SU-DHL-6 (cell line): ENCODE measurements around the gene TSPAN18.

ENCODE experiments used
- H2AFZ ChIP-seq: fragments of 200-600 bp; sonication (generic); 2 replicates; pipeline ENCODE4 v1.6.1; 2014; ENCODE audit warnings: low read depth, mild to moderate bottlenecking, moderate library complexity, mixed read lengths, antibody characterized with exemption, low read length; ENCODE audit not compliant: severe bottlenecking
- H3F3A ChIP-seq: fragments of 200-600 bp; shearing (Covaris generic); 2 replicates; pipeline ENCODE4 v1.6.0; 2016; ENCODE audit warnings: antibody characterized with exemption, mild to moderate bottlenecking; ENCODE audit not compliant: insufficient read depth
- H3K27ac ChIP-seq: fragments of 200-600 bp; sonication (generic); 2 replicates; pipeline ENCODE4 v1.5.1; 2016; ENCODE audit warnings: low read depth, mild to moderate bottlenecking, low read length, moderate library complexity, mixed read lengths
- H3K27me3 ChIP-seq: fragments of 200-600 bp; sonication (generic), shearing (Covaris generic); 2 replicates; pipeline ENCODE4 v1.6.0; 2014; ENCODE audit warnings: mild to moderate bottlenecking, low read length
- H3K36me3 ChIP-seq: fragments of 200-600 bp; sonication (generic); 2 replicates; pipeline ENCODE4 v1.6.1; 2014; ENCODE audit warnings: mild to moderate bottlenecking, low read length, mixed read lengths
- H3K4me2 ChIP-seq: fragments of 300-600, 200-600 bp; shearing (Covaris generic), sonication (generic); 2 replicates; pipeline ENCODE4 v1.6.0; 2014; ENCODE audit warnings: low read length, low read depth, mild to moderate bottlenecking; ENCODE audit not compliant: poor library complexity, severe bottlenecking
- H3K4me3 ChIP-seq: fragments of 200-600 bp; sonication (generic); 2 replicates; pipeline ENCODE4 v1.5.1; 2014; ENCODE audit warnings: antibody characterized with exemption, low read length, mild to moderate bottlenecking, mixed read lengths; ENCODE audit not compliant: insufficient read depth, poor library complexity, severe bottlenecking
- H3K79me2 ChIP-seq: fragments of 200-600 bp; sonication (generic); 2 replicates; pipeline ENCODE4 v1.6.1; 2014; ENCODE audit warnings: mild to moderate bottlenecking, low read length, moderate library complexity; ENCODE audit not compliant: insufficient read depth
- H3K9ac ChIP-seq: fragments of 200-600 bp; sonication (generic); 2 replicates; pipeline ENCODE4 v1.7.0; 2014; ENCODE audit warnings: mild to moderate bottlenecking, low read length
- H3K9me2 ChIP-seq: fragments of 200-600 bp; sonication (generic); replicated peaks from 2 replicates; pipeline ENCODE4 v1.6.1; 2014; ENCODE audit warnings: low read length; ENCODE audit not compliant: insufficient read depth
- H3K9me3 ChIP-seq: fragments of 200-600 bp; sonication (generic); 2 replicates; pipeline ENCODE4 v1.6.1; 2014; ENCODE audit warnings: low read length, mixed read lengths; ENCODE audit not compliant: insufficient read depth
- H4K20me1 ChIP-seq: fragments of 200-600 bp; sonication (generic); 2 replicates; pipeline ENCODE4 v1.6.1; 2014; ENCODE audit warnings: low read depth, mild to moderate bottlenecking, antibody characterized with exemption, low read length, moderate library complexity, mixed read lengths
- CTCF ChIP-seq: fragments of 200-600 bp; sonication (generic); IDR thresholded peaks from one replicate; pipeline ENCODE4 v1.5.1; 2017; ENCODE audit warnings: antibody characterized with exemption, mild to moderate bottlenecking, low read length, moderate library complexity; ENCODE audit not compliant: insufficient read depth, poor library complexity, severe bottlenecking
- EZH2phosphoT487 ChIP-seq: fragments of 200-600 bp; sonication (generic), shearing (Covaris generic); conservative IDR thresholded peaks from 2 replicates; pipeline ENCODE4 v1.6.1; 2018; ENCODE audit warnings: mild to moderate bottlenecking, antibody characterized with exemption, low read length, moderate library complexity, mixed read lengths

The TSPAN18 gene

GRCh38 chr11:44764583-44764982, 37.8 kb downstream of the TSPAN18 start:
- no peaks in the 10 kb centered on the region for H3F3A ChIP-seq
- H3K79me2 ChIP-seq: no peaks in the 10 kb centered on the region
- TF ChIP-seq EZH2phosphoT487 (no peak), CTCF (no peak)
- H3K27ac ChIP-seq: no peak overlapping the region
- no peaks in the 10 kb centered on the region for H3K36me3 ChIP-seq
- H3K27me3 ChIP-seq: no peaks in the 10 kb centered on the region
- H3K9me3 ChIP-seq: no peaks in the 10 kb centered on the region
- no peak overlapping the region for H2AFZ ChIP-seq
- no peak overlapping the region for H3K9ac ChIP-seq
- no peak overlapping the region for H3K4me2 ChIP-seq
- H3K4me3 ChIP-seq: no peak overlapping the region
- no peaks in the 10 kb centered on the region for H4K20me1 ChIP-seq
- no peaks in the 10 kb centered on the region for H3K9me2 ChIP-seq

GRCh38 chr11:44765026-44765595, 38.3 kb downstream of the TSPAN18 start:
- no peaks in the 10 kb centered on the region for H3K9me2 ChIP-seq
- no peaks in the 10 kb centered on the region for H4K20me1 ChIP-seq
- no peak for TF ChIP-seq EZH2phosphoT487
- TF ChIP-seq CTCF: no peak
- no peak overlapping the region for H3K9ac ChIP-seq
- H3K79me2 ChIP-seq: no peaks in the 10 kb centered on the region
- H2AFZ ChIP-seq: no peak overlapping the region
- no peaks in the 10 kb centered on the region for H3K9me3 ChIP-seq
- no peak overlapping the region for H3K27ac ChIP-seq
- no peak overlapping the region for H3K4me2 ChIP-seq
- no peaks in the 10 kb centered on the region for H3K27me3 ChIP-seq
- H3K4me3 ChIP-seq: no peak overlapping the region
- no peaks in the 10 kb centered on the region for H3K36me3 ChIP-seq
- H3F3A ChIP-seq: no peaks in the 10 kb centered on the region

GRCh38 chr11:44765676-44766075, 38.9 kb downstream of the TSPAN18 start:
- no peaks in the 10 kb centered on the region for H3K9me3 ChIP-seq
- H3K4me3 ChIP-seq: no peak overlapping the region
- TF ChIP-seq CTCF (no peak), EZH2phosphoT487 (no peak)
- no peaks in the 10 kb centered on the region for H3F3A ChIP-seq
- H3K9me2 ChIP-seq: no peaks in the 10 kb centered on the region
- no peaks in the 10 kb centered on the region for H3K27me3 ChIP-seq
- H4K20me1 ChIP-seq: no peaks in the 10 kb centered on the region
- H3K36me3 ChIP-seq: no peaks in the 10 kb centered on the region
- no peak overlapping the region for H2AFZ ChIP-seq
- no peaks in the 10 kb centered on the region for H3K79me2 ChIP-seq
- H3K4me2 ChIP-seq: no peak overlapping the region
- H3K27ac ChIP-seq: no peak overlapping the region
- no peak overlapping the region for H3K9ac ChIP-seq
